Endothelial cell (in vitro differentiated cells): Measurements from ENCODE around the gene GPR162. TPM values are rescaled to one million over a fixed set of nuclear protein-coding genes. Genes with fewer than 3 reads are reported as not detected.

Experiments used
- DNase-seq: peaks from one replicate; pipeline ENCODE4 v3.0.0; 2021; ENCODE audit warnings: low spot score
- H3K27ac Mint-ChIP-seq: one replicate; pipeline ENCODE4 v1.8.0; 2021; ENCODE audit warnings: mixed read lengths, inconsistent platforms; ENCODE audit not compliant: unreplicated experiment
- H3K27me3 Mint-ChIP-seq: one replicate; pipeline ENCODE4 v1.8.0; 2021; ENCODE audit warnings: mild to moderate bottlenecking, moderate library complexity, mixed read lengths, inconsistent platforms; ENCODE audit not compliant: unreplicated experiment
- H3K36me3 Mint-ChIP-seq: one replicate; pipeline ENCODE4 v1.8.0; 2021; ENCODE audit warnings: mild to moderate bottlenecking, low read depth, mixed read lengths, inconsistent platforms; ENCODE audit not compliant: unreplicated experiment
- H3K4me1 Mint-ChIP-seq: one replicate; pipeline ENCODE4 v1.8.0; 2021; ENCODE audit warnings: mild to moderate bottlenecking, mixed read lengths, inconsistent platforms; ENCODE audit not compliant: unreplicated experiment
- H3K4me3 Mint-ChIP-seq: one replicate; pipeline ENCODE4 v1.8.0; 2021; ENCODE audit warnings: mild to moderate bottlenecking, mixed read lengths, inconsistent platforms; ENCODE audit not compliant: unreplicated experiment
- H3K9me3 Mint-ChIP-seq: one replicate; pipeline ENCODE4 v1.8.0; 2021; ENCODE audit warnings: mixed read lengths, inconsistent platforms; ENCODE audit not compliant: unreplicated experiment
- CTCF ChIP-seq: fragments of 200-600 bp; sonication (generic); IDR thresholded peaks from one replicate; pipeline ENCODE4 v1.5.0; 2021; ENCODE audit warnings: antibody characterized with exemption; ENCODE audit not compliant: unreplicated experiment
- total RNA-seq: library from RNA; stranded (reverse); fragmentation: NEBNext Ultra II Directional; extraction: Animal tissue kit (Norgen Biotek cat#: 25700); gene quantifications from one replicate; pipeline ENCODE4 v1.2.1, GENCODE V29; 2021; ENCODE audit not compliant: unreplicated experiment

The GPR162 gene
- total RNA-seq, 1 donor from 2014 or later, result 52.7 TPM

GRCh38 chr12:6787309-6787708 lies 34.3 kb upstream of the GPR162 start:
- Mint-ChIP-seq H3K36me3 (peaks cover 4% of the 10 kb centered on the region), H3K4me3 (no peak overlapping the region), H3K27ac (peak overlapping the region; percentile 80), H3K27me3 (peaks cover under 1% of the 10 kb centered on the region), H3K9me3 (no peaks in the 10 kb centered on the region), H3K4me1 (peaks cover 45% of the 10 kb centered on the region)
- TF ChIP-seq CTCF, result no peak
- no peak for DNase-seq

- TF ChIP-seq CTCF, result no peak
- Mint-ChIP-seq H3K27me3 (peaks cover 2% of the 10 kb centered on the region), H3K36me3 (peaks cover 4% of the 10 kb centered on the region), H3K27ac (peak within 1 kb of the TSS; percentile 77), H3K4me1 (peaks cover 52% of the 10 kb centered on the region), H3K4me3 (no peak within 1 kb of the TSS), H3K9me3 (no peaks in the 10 kb centered on the region)
- DNase-seq, result no peak
Observed at GRCh38 chr12:6788972-6789924, 32.4 kb upstream of the GPR162 start, which contains the start of gene CD4. TSS of gene CD4 (plus strand) at chr12:6789528. CDS start at chr12:6800139, 10,611 bp downstream.

- no peak for DNase-seq
- Mint-ChIP-seq H3K27me3 (peaks cover 2% of the 10 kb centered on the region), H3K9me3 (no peaks in the 10 kb centered on the region), H3K27ac (no peak overlapping the region), H3K4me1 (peaks cover 39% of the 10 kb centered on the region), H3K36me3 (peaks cover 4% of the 10 kb centered on the region), H3K4me3 (no peak overlapping the region)
- no peak for TF ChIP-seq CTCF
Observed at GRCh38 chr12:6790496-6791150, 31.0 kb upstream of the GPR162 start.

GRCh38 chr12:6791931-6792520 lies 29.6 kb upstream of the GPR162 start:
- H3K9me3 Mint-ChIP-seq, result no peaks in the 10 kb centered on the region
- peaks cover 4% of the 10 kb centered on the region for H3K36me3 Mint-ChIP-seq
- no peak overlapping the region for H3K4me3 Mint-ChIP-seq
- peaks cover 4% of the 10 kb centered on the region for H3K27me3 Mint-ChIP-seq
- H3K4me1 Mint-ChIP-seq, result peaks cover 31% of the 10 kb centered on the region
- TF ChIP-seq CTCF, result no peak
- no peak overlapping the region for H3K27ac Mint-ChIP-seq
- DNase-seq, result no peak
